Dedifferentiated amniotic fluid mesenchymal stem cell (primary cell): ENCODE results near the gene CITED1.

Experiments used
- DNase-seq: peaks from one replicate; pipeline ENCODE4 v3.0.0-alpha.2; 2016; ENCODE audit errors: extremely low spot score

Gene CITED1

DNA sequence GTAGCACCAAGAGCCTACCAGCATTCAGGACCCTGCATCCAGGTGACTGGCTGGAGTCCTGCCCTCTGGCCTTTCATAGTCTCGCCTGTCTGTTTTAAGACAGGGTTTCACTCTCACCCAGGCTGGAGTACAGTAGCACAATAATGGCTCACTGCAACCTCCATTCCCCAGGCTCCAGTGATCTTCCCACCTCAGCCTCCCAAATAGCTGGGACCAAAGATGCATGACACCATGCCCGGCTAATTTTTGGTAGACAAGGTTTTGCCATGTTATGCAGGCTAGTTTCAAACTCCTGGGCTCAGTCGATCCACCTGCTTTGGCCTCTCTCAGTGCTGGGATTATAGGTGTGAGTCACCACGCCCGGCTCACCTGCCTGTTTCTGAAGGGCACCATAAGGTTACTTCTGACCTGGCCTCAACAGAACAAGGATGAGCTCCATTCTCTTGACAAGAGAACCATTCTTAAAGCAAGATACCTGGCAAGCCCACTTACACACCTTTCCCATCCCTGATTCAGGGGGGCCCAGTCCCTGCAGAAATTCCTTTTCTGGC is 35.3 kb downstream of the CITED1 start:
- no peak for DNase-seq

DNA sequence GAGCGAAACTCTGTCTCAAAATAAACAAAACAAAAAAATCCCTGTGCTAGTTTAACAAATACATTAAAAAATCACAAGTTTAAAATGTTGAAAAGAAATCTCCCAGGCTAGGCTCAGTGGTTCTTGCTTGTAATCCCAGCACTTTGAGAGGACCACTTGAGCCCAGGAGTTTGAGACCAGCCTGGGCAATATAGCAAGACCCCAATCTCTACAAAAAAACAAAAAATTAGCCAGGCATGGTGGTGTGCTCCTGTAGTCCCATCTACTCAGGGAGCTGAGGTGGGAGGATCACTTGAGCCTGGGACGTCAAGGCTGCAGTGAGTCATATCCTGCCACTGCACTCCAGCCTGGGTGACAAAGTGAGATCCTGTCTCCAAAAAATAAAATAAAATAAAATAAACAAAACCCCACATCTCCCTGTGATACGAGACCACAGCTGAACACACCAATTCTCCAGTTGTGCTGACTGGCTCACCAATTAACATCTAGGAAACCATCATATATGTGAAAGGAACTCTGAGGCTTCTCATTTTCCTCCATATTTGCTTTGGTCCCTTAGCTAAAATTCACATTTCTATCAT is 36.0 kb downstream of the CITED1 start:
- DNase-seq: no peak

- DNase-seq: peak; percentile 47
Measured at GRCh38 chrX:72268597-72269365, 36.9 kb downstream of the CITED1 start.

DNA sequence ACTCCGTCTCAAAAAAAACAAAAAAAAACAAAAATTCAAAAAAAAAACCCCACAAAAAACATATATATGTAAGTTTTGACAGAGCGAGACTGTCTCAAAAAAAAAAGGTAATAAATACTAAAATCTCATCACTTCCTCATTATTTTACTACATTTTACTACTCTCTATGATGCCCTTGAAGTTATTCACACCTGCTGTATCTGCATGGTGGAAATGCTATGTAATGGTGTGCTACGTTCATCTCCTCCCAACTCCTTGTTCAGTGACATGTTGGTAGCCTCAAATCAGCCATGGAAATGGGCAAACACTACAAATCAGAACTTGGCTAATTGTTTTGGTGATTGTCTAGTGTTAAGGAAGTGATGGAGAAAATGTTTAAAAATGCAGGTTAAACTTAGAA is 40.5 kb downstream of the CITED1 start:
- no peak for DNase-seq

DNA sequence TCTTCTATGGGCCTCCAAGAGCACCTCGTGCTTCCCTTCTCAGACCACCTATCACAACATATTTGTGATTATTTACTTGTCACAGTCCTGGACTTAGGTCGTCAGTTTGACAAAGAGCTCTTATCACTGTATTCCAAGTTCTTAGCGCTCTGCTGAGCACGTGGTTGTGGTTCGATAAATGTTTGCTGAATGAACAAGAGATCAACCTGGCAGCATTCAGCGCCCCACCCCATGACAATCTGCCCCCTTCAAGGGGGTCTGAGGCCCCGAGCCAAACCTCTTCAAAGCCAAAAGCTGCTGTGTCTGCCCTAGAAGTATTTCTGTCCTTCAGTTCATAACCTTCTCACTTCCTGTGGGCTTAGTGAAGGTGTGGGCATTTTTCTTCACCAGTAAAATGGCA is 43.6 kb downstream of the CITED1 start:
- DNase-seq: no peak

- no peak for DNase-seq
Measured at GRCh38 chrX:72260448-72260847, 45.3 kb downstream of the CITED1 start.

DNA sequence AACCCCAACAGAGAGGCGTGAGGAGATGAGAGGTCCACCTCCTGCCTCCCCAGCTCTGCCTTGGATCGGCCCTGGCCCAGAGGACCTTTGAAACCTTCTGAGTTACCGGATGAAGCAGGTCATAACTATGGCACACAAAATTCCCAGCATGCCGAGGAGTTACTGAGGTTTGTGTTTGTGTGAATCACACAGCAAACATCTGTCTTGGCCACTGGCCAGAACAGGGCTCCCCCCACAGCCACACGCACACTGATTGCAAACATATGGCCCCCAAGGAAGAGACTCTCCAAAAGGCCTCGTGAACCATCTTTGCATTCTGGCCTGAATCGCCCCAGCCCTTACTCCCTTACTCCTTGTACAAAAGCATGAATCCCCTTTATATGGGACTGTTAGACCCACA is 47.5 kb downstream of the CITED1 start:
- DNase-seq: peak; percentile 35

GRCh38 chrX:72255864-72256263 is 49.9 kb downstream of the CITED1 start:
- DNase-seq: no peak

DNA sequence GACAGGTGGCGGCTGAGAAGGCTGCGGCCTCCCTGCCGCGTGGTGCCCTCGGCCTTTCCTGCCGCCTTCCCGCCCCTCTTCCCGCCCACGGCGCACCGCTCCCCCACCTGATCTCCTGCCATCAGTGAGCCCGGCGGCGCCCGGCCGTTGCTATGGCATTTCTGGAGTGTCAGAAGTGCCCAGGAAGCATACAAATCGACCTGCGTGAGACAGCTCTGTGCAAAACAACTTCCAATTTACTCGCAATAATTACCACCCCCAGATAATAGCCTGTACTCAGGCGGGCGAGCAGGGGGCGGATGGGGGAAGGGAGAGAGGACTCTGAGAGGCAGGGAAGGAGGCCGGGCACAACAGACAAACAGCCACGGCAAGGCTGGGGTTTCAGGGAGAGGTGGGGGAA is 50.3 kb downstream of the CITED1 start:
- no peak for DNase-seq

- DNase-seq: no peak
Measured at GRCh38 chrX:72254816-72255215, 50.9 kb downstream of the CITED1 start.

DNA sequence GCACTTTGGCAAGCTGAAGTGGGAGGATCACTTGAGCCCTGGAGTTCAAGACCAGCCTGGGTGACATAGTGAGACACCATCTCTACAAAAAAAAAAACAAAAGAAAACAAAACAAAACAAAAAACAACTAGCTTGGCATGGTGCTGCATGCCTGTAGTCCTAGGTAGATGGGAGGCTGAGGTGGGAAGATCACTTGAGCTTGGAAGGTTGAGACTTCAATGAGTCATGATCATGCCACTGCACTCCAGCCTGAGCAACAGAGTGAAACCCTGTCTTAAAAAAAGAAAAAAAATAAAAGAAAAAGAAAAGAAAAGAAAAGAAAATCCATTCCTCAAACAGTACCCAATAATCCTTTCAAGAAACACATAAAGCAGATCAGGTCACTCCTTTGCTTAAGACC is 52.0 kb downstream of the CITED1 start:
- DNase-seq: no peak
